Suppressor macrophage treated with lipopolysaccharide for 4 hours (primary cell): Measurements from ENCODE around the gene CFAP45.

Experiments used
- DNase-seq: peaks from one replicate; pipeline ENCODE4 v3.0.0-alpha.2; 2020

The CFAP45 gene

GRCh38 chr1:159923203-159924024, 23.4 kb upstream of the CFAP45 start:
- peak; percentile 91 for DNase-seq

GRCh38 chr1:159922511-159923202, 22.7 kb upstream of the CFAP45 start:
- no peak for DNase-seq

- DNase-seq = no peak
These were observed 21.9 kb upstream of the CFAP45 start for GRCh38 chr1:159921700-159922504.

GRCh38 chr1:159921251-159921650, 21.3 kb upstream of the CFAP45 start:
- peak; percentile 54 for DNase-seq

- no peak for DNase-seq
These were observed 20.7 kb upstream of the CFAP45 start for GRCh38 chr1:159920651-159921050.

- DNase-seq = no peak
These were observed 20.2 kb upstream of the CFAP45 start for GRCh38 chr1:159920202-159920601.

- no peak for DNase-seq
These were observed 19.4 kb upstream of the CFAP45 start for GRCh38 chr1:159919236-159919865.

GRCh38 chr1:159918352-159919200, 18.6 kb upstream of the CFAP45 start:
- DNase-seq = no peak

GRCh38 chr1:159917533-159918351, 17.8 kb upstream of the CFAP45 start:
- no peak for DNase-seq

GRCh38 chr1:159916242-159917051, 16.5 kb upstream of the CFAP45 start:
- DNase-seq = no peak

- DNase-seq = no peak
These were observed 15.7 kb upstream of the CFAP45 start for GRCh38 chr1:159915571-159916241.

- DNase-seq = no peak
These were observed 14.5 kb upstream of the CFAP45 start for GRCh38 chr1:159914252-159915018.

GRCh38 chr1:159913451-159914192, 13.7 kb upstream of the CFAP45 start:
- DNase-seq = no peak

GRCh38 chr1:159911326-159912070, 11.5 kb upstream of the CFAP45 start:
- DNase-seq = no peak

GRCh38 chr1:159908031-159908940, 8.3 kb upstream of the CFAP45 start:
- DNase-seq = no peak

- no peak for DNase-seq
These were observed 7.0 kb upstream of the CFAP45 start for GRCh38 chr1:159906960-159907359.
